Ascending aorta (tissue), 2 donors: ENCODE data around the gene ACD. TPM values are rescaled to one million over a fixed set of nuclear protein-coding genes. Genes with fewer than 3 reads are reported as not detected.

Experiments used
- DNase-seq, 2 donors: peaks; one replicate each; pipeline ENCODE4 v3.0.0-alpha.2; 2019; ENCODE audit warnings: low spot score in 2 of 2
- H3K27ac ChIP-seq, 2 donors: fragments of 200-600 bp; sonication (generic); one replicate each; pipeline ENCODE4 v1.5.1; 2016 to 2017; ENCODE audit warnings: mild to moderate bottlenecking in 1 of 2
- H3K27me3 ChIP-seq: fragments of 200-600 bp; sonication (generic); one replicate; pipeline ENCODE4 v1.5.1; 2017
- H3K36me3 ChIP-seq, 2 donors: fragments of 200-600 bp; sonication (generic); one replicate each; pipeline ENCODE4 v1.5.1; 2016
- H3K4me1 ChIP-seq, 2 donors: fragments of 200-600 bp; sonication (generic); one replicate each; pipeline ENCODE4 v1.5.1; 2016 to 2017; ENCODE audit warnings: mild to moderate bottlenecking in 1 of 2
- H3K4me3 ChIP-seq, 2 donors: fragments of 200-600 bp; sonication (generic); one replicate each; pipeline ENCODE4 v1.5.1; 2016 to 2017; ENCODE audit warnings: mild to moderate bottlenecking in 1 of 2
- H3K9me3 ChIP-seq, 2 donors: fragments of 200-600 bp; sonication (generic); one replicate each; pipeline ENCODE4 v1.5.1; 2016
- intact Hi-C: fragments of 100-400 bp; cut with DNase I; formaldehyde crosslinking; loops from one replicate; pipeline ENCODE4 v1.15.1; 2023
- total RNA-seq: library from RNA; depleted of rRNA; stranded (reverse); fragments of >200 nt; gene quantifications from one replicate; pipeline ENCODE4 v1.1.0, GENCODE V29; 2016
- TF ChIP-seq, protein P1 (sequence below), 3 experiments: fragments of 200-600 bp in 2 of 3; fragments of 450-650 bp in 1 of 3; sonication (generic) in 2 of 3; IDR thresholded peaks; one replicate each; pipeline ENCODE4 v1.5.1; 2016 to 2019; ENCODE audit warnings: antibody characterized with exemption in 3 of 3, mild to moderate bottlenecking in 1 of 3, moderate library complexity in 1 of 3

Gene ACD
- total RNA-seq, 1 donor from 2014 or later: 14.5 TPM

DNA sequence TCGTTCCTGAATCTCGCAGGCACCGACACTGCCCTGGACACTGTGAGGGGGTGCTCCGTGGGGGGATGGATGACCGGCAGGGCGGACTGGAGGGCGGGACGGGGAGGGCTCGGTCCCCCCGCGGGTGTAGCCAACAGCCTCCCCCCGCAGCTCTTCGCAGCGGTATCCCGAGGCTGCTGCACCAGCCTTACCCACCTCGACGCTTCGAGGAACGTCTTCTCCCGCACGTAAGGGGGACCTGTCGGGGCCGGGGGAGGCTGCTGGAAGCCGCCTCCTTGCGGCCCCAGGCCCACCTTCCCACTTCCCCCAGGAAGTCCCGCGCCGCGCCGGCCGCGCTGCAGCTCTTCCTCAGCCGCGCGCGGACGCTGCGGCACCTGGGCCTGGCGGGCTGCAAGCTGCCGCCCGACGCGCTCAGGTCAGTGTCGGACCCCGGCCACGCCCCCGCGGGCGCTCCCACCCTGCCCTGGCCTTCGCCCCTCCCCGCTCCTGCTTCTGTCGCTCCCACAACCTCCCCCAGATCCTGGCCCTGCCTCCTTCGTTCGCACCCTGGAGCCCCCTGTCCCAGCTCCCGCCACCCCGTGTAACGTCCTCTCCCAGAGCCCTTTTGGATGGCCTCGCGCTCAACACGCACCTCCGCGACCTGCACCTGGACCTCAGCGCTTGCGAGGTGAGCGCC is 11.8 kb downstream of the ACD start:
- Histone ChIP-seq H3K27ac (no peak overlapping the region), H3K36me3 (no peaks in the 10 kb centered on the region), H3K4me3 (no peak overlapping the region), H3K27me3 (peaks cover 42% of the 10 kb centered on the region), H3K9me3 (no peaks in the 10 kb centered on the region), H3K4me1 (peaks cover 1 to 6% of the 10 kb centered on the region in 2 donors)
- intact Hi-C loops: no loop called here
- no peak for DNase-seq
- TF ChIP-seq, protein P1, sequence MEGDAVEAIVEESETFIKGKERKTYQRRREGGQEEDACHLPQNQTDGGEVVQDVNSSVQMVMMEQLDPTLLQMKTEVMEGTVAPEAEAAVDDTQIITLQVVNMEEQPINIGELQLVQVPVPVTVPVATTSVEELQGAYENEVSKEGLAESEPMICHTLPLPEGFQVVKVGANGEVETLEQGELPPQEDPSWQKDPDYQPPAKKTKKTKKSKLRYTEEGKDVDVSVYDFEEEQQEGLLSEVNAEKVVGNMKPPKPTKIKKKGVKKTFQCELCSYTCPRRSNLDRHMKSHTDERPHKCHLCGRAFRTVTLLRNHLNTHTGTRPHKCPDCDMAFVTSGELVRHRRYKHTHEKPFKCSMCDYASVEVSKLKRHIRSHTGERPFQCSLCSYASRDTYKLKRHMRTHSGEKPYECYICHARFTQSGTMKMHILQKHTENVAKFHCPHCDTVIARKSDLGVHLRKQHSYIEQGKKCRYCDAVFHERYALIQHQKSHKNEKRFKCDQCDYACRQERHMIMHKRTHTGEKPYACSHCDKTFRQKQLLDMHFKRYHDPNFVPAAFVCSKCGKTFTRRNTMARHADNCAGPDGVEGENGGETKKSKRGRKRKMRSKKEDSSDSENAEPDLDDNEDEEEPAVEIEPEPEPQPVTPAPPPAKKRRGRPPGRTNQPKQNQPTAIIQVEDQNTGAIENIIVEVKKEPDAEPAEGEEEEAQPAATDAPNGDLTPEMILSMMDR (IDR thresholded peaks at IDR 0.05): no peak

DNA sequence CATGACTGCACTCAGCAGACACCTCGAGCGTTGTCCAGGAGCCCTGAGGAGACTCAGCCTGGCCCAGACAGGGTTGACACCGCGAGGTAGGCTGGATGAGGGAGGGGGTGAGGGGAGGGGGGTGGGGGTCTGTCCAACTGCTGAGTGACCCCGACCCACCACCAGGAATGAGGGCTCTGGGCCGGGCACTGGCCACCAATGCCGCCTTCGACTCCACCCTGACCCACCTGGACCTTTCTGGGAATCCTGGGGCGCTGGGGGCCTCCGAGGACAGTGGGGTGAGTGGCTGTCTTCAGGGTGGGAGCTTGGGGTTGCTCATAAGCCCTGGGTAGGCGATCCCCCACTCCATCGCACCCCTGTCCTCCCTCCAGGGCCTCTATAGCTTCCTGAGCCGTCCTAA is 12.4 kb downstream of the ACD start:
- DNase-seq: no peak
- TF ChIP-seq, protein P1 (IDR thresholded peaks at IDR 0.05): no peak
- H3K4me3 ChIP-seq: no peak overlapping the region
- H3K36me3 ChIP-seq: no peaks in the 10 kb centered on the region
- intact Hi-C loops: no loop called here
- no peak overlapping the region for H3K27ac ChIP-seq
- peaks cover 42% of the 10 kb centered on the region for H3K27me3 ChIP-seq
- H3K4me1 ChIP-seq: peaks cover 0 to 5% of the 10 kb centered on the region in 2 donors
- no peaks in the 10 kb centered on the region for H3K9me3 ChIP-seq

DNA sequence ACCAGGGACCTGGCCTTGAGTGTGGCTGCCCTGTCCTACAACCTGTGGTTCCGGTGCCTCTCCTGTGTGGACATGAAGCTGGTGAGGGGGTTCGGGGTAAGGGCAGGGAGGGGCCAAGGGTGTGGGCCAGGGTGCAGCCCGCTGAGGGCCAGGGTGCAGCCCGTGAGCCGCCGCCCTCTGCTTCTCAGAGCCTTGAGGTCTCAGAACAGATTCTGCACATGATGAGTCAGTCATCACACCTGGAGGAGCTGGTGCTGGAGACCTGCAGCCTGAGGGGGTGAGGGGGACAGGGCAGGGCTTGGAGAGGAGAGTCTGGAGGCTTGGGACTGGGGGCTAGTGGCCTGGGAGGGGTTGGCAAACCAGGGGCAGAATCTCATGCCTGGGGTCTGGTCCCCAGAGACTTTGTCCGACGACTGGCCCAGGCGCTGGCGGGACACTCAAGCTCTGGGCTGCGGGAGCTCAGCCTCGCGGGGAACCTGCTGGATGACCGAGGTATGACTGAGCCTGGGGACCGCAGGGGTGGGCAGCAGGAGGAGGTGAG is 12.9 kb downstream of the ACD start:
- Histone ChIP-seq H3K9me3 (no peaks in the 10 kb centered on the region), H3K27ac (no peak overlapping the region), H3K4me1 (peaks cover 0 to 6% of the 10 kb centered on the region in 2 donors), H3K27me3 (peaks cover 42% of the 10 kb centered on the region), H3K4me3 (no peak overlapping the region), H3K36me3 (no peaks in the 10 kb centered on the region)
- intact Hi-C loops: no loop called here
- DNase-seq: no peak
- TF ChIP-seq, protein P1 (IDR thresholded peaks at IDR 0.05): no peak

DNA sequence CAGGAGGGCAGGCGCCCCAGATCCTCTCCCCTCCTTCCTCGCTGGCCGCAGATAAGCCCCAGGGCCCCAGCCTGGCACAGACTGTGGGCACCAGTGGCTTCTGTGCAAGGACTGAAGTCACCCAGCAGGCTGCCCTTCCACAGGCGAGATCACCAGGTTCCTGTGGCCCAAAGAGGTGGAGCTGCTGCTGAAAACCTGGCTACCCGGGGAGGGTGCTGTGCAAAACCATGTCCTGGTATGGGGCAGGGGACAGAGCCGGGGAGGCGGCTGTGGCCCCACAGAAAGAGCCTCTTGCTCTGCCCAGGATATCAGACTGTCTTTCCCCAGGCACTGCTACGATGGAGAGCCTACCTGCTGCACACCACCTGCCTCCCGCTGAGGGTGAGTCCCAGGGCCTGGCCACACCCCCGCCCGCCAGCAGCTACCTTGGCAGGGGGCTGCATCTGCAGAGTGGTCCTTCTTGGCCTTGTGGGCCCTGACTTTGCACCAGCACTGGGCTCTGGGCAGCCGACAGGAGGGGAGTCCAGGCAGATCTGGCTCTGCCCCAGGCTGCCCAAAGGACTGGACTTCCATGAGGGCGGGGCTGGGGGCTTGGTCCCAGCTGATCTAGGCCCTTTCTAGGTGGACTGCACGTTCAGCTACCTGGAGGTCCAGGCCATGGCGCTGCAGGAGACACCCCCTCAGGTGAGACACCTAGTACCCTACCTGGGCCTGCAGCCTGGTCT is 14.5 kb downstream of the ACD start:
- no peak for DNase-seq
- intact Hi-C loops: no loop called here
- Histone ChIP-seq H3K4me1 (peaks cover 0 to 13% of the 10 kb centered on the region in 2 donors), H3K27ac (no peak overlapping the region), H3K27me3 (peaks cover 34% of the 10 kb centered on the region), H3K9me3 (no peaks in the 10 kb centered on the region), H3K36me3 (no peaks in the 10 kb centered on the region), H3K4me3 (peak overlapping the region in 1 of 2 donors; percentile 37)
- TF ChIP-seq, protein P1 (IDR thresholded peaks at IDR 0.05): no peak

DNA sequence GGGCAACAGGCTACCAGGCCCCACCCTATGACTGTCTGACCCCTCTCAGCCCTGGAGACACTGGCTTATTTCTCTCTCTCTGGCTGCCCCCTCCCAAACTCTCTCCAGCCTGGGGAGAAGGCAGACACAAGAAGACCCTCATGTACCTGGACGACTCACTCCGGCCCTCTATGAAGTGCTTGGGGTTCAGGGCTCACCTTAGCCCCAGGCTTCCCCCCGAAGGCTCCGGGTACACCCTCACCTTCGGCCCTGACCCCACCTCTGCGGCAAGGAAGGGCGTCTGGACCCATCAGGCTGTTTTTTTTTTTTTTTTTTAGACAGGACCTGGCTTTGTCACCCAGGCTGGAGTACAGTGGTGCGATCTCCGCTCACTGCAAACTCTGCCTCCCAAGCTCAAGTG is 16.0 kb downstream of the ACD start:
- Histone ChIP-seq H3K4me3 (no peak overlapping the region), H3K36me3 (peaks cover 4 to 9% of the 10 kb centered on the region in 2 donors), H3K27ac (no peak overlapping the region), H3K27me3 (peaks cover 33% of the 10 kb centered on the region), H3K4me1 (peaks cover 0 to 13% of the 10 kb centered on the region in 2 donors), H3K9me3 (no peaks in the 10 kb centered on the region)
- DNase-seq: no peak
- intact Hi-C loops: no loop called here
- TF ChIP-seq, protein P1 (IDR thresholded peaks at IDR 0.05): no peak
